Measurements from ENCODE around the gene HOXB13. TPM values are rescaled to one million over a fixed set of nuclear protein-coding genes. Genes with fewer than 3 reads are reported as not detected.

HOXB13 gene
- total RNA-seq, 1 experiment from 2014 or later = not detected

DNA sequence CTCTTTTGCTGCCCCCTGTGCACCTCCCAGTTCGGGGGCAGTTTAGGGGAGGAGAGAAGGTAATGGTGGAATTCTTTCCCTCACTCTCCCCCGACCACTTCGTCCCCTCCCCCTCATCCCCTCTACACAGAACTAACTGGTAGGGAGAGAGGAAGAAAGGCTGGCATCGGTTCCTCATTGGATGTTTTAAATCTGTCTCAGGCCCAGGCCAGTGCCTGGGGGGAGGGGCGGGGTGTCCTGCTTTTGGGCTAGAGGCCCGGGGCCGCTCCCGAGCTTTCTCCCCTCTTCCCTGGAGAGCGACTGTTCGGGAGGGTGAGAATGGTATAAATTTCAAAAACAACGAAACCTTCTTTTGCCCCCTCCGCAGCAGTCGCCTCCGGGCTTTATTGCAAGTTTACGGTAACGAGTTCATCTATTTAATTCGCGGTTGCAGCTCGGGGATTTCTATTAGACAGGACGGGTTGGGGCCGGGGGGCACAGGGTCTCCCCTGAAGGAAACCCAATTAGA lies 5.6 kb downstream of the HOXB13 start, which contains the start of gene PRAC2:
TSS of gene PRAC2 (plus strand) at position 271 of the 508 bp plus-strand sequence. CDS start 1,226 bp downstream, outside the sequence.
- Histone ChIP-seq H3K18ac (ENCODE audit: insufficient read length, low read depth, low read length) (no peak within 1 kb of the TSS), H2BK15ac (ENCODE audit: low read depth, low read length) (no peak within 1 kb of the TSS), H2BK120ac (ENCODE audit: low read depth, low read length, poor library complexity, severe bottlenecking) (no peak within 1 kb of the TSS), H3K56ac (ENCODE audit: insufficient read length, low read depth, low read length) (no peak within 1 kb of the TSS), H2BK12ac (ENCODE audit: insufficient read length, low read depth, low read length) (no peak within 1 kb of the TSS), H2BK20ac (ENCODE audit: low read depth, low read length, poor library complexity, severe bottlenecking) (no peak within 1 kb of the TSS), H4K20me1 (ENCODE audit: control insufficient read depth, insufficient read depth, insufficient read length) (peaks cover 4% of the 10 kb centered on the region), H3K27me3 (ENCODE audit: insufficient read depth, low read length) (peaks cover 100% of the 10 kb centered on the region), H4K5ac (ENCODE audit: insufficient read length, low read depth, low read length) (no peak within 1 kb of the TSS), H3K23me2 (ENCODE audit: insufficient read length, low read depth, low read length, poor library complexity, severe bottlenecking) (peaks cover 12% of the 10 kb centered on the region), H3K14ac (ENCODE audit: insufficient read depth, low read length) (no peak within 1 kb of the TSS), H2AFZ (ENCODE audit: low read length) (no peak within 1 kb of the TSS), H3K79me2 (ENCODE audit: insufficient read depth, low read length) (no peaks in the 10 kb centered on the region), H3K27ac (ENCODE audit: insufficient read length, low read depth, low read length) (no peak within 1 kb of the TSS), H2BK5ac (ENCODE audit: insufficient read length, low read length) (no peak within 1 kb of the TSS), H3K4me2 (ENCODE audit: insufficient read depth, insufficient read length, low read length) (peak within 1 kb of the TSS; percentile 16), H3K4ac (ENCODE audit: low read depth, low read length) (no peak within 1 kb of the TSS), H4K91ac (ENCODE audit: insufficient read length, low read depth, low read length) (no peak within 1 kb of the TSS), H3T11ph (ENCODE audit: low read length) (no peak within 1 kb of the TSS), H3K23ac (ENCODE audit: insufficient read length, low read depth, low read length) (no peak within 1 kb of the TSS), H3K9ac (ENCODE audit: extremely low read depth, insufficient read length, low read length) (no peak within 1 kb of the TSS), H4K8ac (replicated peaks; ENCODE audit: insufficient read length, low read depth, low read length) (no peak within 1 kb of the TSS), H3K9me3 (ENCODE audit: control insufficient read depth, low read depth, low read length) (no peaks in the 10 kb centered on the region), H3K79me1 (ENCODE audit: insufficient read depth, low read depth, low read length, poor library complexity, severe bottlenecking) (no peaks in the 10 kb centered on the region), H2AK5ac (ENCODE audit: insufficient read length, low read length) (no peak within 1 kb of the TSS), H3K4me1 (ENCODE audit: insufficient read depth, low read length) (peaks cover 2% of the 10 kb centered on the region; the same call in 1 of the 2 replicates)
- WGBS (ENCODE audit: extremely low coverage, insufficient read length, low lambda C conversion rate) = no CpG with 5 or more reads among the region's 21 CpGs
- H3K4me3 Mint-ChIP-seq = peak within 1 kb of the TSS; percentile 15 to 57; a peak in 3 of 5 replicates
- H3K27me3 Mint-ChIP-seq (ENCODE audit: low read depth) = peaks cover 100% of the 10 kb centered on the region
- H3K4me1 Mint-ChIP-seq = peaks cover 38 to 48% of the 10 kb centered on the region in 2 experiments
- H3K27ac Mint-ChIP-seq = no peak within 1 kb of the TSS; a peak in 1 of 7 replicates
- TF ChIP-seq, protein P1, sequence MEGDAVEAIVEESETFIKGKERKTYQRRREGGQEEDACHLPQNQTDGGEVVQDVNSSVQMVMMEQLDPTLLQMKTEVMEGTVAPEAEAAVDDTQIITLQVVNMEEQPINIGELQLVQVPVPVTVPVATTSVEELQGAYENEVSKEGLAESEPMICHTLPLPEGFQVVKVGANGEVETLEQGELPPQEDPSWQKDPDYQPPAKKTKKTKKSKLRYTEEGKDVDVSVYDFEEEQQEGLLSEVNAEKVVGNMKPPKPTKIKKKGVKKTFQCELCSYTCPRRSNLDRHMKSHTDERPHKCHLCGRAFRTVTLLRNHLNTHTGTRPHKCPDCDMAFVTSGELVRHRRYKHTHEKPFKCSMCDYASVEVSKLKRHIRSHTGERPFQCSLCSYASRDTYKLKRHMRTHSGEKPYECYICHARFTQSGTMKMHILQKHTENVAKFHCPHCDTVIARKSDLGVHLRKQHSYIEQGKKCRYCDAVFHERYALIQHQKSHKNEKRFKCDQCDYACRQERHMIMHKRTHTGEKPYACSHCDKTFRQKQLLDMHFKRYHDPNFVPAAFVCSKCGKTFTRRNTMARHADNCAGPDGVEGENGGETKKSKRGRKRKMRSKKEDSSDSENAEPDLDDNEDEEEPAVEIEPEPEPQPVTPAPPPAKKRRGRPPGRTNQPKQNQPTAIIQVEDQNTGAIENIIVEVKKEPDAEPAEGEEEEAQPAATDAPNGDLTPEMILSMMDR (conservative IDR thresholded peaks at IDR 0.05) = no peak
- peaks cover 4 to 6% of the 10 kb centered on the region in 2 experiments; a peak in 3 of 5 replicates for H3K9me3 Mint-ChIP-seq
- H3K36me3 Mint-ChIP-seq (ENCODE audit: insufficient read depth in 1 of 3, low read depth in 3 of 3) = peaks cover 0 to 2% (median 0%) of the 10 kb centered on the region in 3 experiments; a peak in 1 of 7 replicates
- DNase-seq = peak; percentile 86
